KG1 (cell line): ENCODE data around the gene SCN4B.
"Not testable (repeated sequence)": the region's sequence is repeated elsewhere in the genome, so short reads cannot be mapped to it uniquely, and the experiment has no call there.

Experiments
- DNase-seq: peaks from one replicate; lab custom pipeline; 2025; lab: John Stamatoyannopoulos, UW

The SCN4B gene, protein sequence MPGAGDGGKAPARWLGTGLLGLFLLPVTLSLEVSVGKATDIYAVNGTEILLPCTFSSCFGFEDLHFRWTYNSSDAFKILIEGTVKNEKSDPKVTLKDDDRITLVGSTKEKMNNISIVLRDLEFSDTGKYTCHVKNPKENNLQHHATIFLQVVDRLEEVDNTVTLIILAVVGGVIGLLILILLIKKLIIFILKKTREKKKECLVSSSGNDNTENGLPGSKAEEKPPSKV

DNA sequence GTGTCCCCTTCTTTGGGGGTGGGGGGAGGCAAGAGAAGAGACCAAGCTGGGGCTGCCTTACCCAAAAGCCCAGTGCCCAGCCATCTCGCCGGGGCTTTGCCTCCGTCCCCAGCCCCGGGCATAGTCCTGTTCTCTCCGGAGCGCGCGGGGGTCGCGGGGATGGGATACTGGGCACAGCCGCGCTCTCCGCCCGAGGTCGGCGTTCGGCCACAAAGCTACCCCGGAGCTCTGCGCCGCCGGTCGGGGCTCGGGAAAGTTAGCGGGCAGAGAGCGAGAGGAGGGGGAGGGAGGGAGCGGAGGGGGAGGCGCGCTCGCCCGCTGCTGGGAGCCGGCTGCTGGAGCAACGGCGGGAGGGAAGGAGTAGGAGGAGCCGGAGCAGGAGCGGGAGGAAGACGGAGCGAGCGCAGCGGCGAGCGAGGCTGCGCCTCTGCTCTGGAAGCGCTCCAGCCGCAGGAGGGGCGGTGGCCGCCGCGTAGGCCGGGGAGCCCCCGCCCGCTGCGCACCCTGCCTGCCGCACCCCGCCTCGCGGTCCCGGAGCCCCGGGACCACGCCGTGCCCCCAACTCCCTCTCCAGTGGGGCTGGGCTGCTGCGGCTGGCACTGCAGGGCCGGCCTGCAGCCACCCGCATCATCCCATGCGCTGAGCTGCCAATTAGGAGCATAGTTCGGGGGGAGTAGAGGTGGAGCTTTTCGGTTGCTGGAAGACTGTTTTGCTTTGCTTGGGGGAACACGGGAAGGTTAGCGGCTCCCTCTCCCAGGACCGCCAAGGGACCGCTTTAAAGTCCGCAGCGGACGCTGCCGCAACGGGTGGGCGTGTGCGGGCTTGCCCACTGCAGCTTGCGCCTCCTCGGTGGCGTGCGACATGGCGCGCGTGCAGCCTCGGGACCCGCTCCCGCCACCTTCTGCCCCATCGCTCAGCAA lies at the start of gene SCN4B:
Gene SCN4B, minus strand, starts transcription at position 272 of the 920 bp plus-strand sequence. Its CDS starts 150 bp downstream, at position 122.
- DNase-seq, result no peak

DNA sequence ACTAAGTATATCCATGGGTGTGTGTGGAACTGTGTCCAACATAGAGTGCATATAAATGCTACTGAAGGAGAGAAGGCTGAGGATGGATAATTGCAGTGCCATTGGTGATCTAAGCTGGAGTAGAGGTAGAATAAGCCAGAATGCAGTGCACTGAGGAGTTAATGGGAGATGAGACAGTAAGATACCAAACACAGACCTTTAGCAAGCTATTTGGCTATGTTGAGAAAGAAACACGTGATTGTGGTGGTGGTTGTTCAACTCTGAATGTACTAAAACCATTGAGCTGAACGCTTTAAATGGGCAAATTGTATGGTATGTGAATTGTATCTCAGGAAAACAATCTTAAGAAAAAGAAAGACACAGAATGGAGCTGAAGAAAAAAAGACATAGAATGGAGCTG lies 49.3 kb upstream of the SCN4B start:
- DNase-seq, result no peak

DNA sequence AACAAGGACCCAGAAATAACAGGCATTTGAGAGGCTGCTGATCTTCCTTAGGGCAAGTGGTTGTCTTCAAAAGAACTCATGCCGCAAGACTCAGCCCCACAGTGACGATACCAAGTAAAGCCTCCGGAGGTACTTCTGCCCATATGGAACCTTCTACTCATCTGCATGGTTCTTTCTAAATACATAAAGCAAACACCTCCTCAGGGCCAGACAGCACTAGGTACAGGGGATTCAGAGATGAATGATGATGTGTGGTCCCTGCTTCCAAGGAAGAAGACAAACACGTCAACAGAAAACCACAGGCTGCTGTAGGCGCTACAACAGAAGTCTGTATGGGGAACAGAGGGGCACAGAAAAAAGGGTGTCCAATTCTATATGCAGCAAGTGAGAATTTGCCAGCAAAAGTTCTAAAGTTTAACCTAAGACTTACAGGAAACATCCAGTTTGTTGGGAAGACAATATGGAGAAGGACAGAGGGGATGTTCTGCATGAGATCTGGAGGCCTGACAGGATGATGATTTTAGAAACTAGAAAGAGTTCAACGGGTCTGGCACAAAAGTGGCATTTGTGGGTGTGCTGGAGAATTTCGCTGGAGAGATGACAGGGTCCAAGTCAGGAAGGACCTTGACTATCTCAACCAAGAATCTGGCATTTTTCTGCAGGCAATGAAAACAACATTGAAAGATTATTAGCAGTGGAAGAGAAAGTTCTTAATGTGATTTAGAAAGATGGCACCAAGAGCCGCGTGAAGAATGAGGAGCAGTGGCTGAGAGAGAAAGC lies 48.5 kb upstream of the SCN4B start:
- no peak for DNase-seq

DNA sequence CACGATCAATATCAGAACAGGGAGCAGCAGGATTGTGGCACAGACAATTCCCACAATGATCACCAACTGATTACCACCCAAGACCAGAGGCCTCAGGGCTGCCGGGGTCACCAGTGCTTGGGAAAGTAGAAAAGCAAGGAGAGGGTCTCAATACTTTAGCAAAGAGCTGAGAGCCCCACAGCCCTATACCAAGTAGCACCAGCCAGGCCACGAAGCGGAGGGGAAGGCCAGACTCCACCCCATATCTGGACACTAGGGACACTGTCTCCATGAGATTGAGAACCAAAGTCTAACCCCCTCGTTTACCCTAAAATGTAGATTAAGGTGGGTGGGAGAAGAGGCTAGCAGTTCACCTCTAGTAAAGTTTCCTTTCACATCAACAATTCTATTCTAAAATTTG lies 47.9 kb upstream of the SCN4B start:
- DNase-seq, result no peak

DNA sequence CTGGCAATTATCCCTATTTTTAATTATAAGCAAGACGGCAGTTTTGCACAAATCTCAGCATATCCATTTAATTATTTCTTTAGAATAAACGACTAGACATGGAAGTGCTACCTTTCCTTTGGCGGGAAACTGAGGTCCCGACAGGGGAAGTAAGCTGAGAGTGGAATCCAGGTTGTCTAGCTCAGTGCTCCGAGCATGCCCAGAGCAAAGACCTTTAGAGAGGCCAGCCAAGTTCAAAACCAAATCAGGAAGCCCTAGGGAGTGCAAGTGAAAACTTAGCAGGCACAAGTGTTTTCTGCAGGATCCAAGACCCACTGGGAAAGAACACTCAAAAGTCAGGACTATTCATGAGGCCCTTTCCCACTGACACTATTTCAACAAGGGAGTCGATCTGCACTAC lies 46.5 kb upstream of the SCN4B start:
- DNase-seq, result no peak

DNA sequence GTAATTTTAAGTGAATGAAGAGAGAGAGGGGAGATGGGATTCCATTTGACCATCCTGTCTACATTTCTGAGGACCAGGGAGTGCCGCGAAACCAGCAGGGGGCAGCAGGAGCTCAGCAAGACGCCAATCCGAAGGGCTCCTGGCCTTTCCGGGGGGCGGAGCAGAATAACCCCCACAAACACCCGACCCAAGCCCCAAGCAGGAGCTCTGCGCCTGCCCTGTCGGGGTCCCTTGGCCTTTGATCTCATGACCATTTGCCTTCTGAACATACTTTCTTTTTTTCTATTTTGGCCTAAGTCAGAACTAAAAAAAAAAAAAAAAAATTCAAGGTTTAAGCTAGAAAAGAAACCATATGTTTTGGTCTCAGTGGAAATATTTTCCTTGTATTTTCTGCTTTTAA lies 45.7 kb upstream of the SCN4B start:
- peak; percentile 62 for DNase-seq

DNA sequence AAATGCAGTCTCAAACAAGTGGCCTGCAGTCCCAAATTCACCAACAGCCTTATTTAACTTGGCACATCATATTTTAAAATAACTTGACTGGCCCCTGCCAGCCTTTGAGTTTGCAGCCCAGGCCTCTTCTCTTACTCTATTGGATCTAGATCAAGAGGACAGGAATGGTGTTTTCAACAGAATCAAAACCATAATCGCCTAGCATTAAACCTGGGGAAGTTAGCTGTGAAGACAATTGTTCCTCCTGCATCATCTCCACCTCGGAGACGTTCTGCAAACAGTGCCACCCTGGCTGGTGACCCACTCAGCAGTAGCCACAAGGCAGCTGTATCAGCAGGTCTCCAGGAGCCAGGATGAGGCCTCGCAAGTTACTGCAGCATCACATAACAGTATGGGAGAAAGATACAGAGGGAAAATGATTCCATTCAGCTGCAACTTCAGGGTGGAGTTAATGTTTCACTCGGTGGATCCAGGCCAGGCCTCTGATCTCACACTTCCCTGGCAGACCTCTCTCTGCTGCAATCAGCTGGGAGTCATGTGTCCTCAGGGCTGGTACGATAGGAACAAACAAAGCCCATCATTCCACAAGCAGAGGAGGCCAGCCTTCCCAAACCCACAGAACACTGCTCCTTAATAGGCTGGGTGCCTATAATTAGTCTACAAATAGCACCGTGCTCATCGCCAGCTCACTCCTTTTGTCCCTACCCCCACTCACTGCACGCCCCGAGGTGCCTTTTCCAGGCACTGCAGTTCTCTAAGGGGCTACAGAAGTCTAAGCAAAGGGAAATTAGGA lies 42.4 kb upstream of the SCN4B start:
- no peak for DNase-seq

DNA sequence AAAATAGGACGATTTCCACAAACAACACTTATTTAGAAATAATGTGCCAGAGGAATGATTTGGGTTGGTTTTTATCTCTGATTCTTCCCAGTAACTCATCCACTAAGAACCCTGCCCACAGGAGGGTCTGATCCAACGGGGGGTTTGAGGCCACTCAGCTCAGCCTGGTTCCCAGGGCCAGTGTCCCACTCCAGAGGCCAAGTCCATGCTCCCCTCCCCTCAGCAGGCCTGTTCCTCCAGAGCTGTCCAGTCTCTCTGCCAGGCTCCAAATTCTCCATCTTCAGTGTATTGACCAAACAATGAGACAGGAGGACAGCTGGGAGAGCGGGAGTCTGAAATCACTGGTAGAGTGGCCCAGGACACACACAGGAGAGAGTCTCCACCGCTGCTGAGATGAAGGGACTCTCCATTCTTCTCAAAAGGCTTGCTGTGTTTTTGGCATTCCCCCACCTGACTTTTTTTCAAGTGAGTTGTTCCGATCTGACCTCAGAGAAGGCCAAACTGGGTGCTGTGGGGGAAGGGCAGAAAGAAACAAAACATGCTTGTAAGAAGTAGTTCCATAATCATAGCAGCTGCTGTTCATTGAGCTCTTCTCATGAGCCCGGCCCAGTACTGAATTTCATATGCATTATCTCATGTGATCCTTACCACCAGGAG lies 41.4 kb upstream of the SCN4B start:
- DNase-seq, result no peak

DNA sequence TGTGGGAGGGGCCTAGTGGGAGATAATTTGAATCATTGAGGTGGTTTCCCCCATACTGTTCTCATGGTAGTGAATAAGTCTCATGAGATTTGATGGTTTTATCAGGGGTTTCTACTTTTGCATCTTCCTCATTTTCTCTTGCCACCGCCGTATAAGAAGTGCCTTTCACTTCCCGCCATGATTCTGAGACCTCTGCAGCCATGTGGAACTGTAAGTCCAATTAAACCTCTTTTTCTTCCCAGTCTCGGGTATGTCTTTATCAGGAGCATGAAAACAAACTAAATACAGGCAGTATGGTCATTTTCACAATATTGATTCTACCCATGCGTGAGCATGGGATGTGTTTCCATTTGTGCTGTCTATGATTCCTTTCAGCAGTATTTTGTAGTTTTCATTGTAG lies 40.2 kb upstream of the SCN4B start:
- DNase-seq, result not testable (repeated sequence)

DNA sequence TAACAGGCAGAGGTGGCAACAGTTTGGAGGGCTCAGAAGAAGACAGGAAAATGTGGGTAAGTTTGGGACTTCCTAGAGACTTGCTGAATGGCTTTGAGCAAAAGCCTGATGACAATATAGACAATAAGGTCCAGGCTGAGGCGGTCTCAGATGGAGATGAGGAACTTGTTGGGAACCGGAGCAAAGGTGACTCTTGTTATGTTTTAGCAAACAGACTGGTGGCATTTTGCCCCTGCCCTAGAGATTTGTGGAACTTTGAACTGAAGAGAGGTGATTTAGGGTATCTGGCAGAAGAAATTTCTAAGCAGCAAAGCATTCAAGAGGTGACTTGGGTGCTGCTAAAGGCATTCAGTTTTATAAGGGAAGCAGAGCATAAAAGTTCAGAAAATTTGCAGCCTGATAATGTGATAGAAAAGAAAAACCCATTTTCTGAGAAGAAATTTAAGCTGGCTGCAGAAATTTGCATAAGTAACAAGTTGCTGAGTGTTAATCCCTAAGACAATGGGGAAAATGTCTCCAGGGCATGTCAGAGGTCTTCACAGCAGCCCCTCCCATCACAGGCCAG lies 38.4 kb upstream of the SCN4B start:
- not testable (repeated sequence) for DNase-seq

DNA sequence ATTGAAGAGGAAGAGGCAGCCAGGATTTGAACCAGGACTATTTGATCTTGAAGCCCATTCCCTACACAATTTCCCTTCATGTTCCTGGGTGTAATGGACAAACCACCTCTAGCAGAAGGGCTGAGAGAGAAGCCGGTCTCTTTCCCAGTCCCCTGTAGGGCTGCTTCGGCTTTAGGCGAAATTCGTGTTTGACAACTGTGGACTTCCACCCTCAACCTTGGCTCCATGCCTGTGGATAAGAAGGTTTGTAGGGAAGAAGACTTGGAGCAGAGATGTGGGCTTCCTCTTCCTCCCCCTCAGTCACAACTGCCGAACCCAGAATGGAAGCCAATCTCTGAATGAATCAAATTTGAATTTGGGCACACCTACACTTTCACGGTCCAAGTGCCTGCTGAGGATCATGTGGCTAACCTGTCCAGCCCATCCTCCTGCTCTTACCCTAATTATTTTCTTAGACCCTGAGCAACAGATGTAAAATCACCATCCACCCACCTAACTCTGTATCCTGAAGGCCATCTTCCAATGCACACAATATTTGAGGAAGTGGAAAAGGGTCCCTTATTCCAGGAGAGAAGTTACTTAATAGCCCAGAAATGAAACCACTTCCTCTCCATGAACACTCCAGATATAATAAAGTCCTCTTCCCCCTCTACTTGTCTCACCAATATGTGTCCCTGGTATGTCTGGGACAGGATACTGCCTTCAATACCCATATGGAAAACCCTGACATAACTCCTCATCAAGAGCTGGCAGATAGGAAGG lies 33.9 kb upstream of the SCN4B start:
- no peak for DNase-seq

DNA sequence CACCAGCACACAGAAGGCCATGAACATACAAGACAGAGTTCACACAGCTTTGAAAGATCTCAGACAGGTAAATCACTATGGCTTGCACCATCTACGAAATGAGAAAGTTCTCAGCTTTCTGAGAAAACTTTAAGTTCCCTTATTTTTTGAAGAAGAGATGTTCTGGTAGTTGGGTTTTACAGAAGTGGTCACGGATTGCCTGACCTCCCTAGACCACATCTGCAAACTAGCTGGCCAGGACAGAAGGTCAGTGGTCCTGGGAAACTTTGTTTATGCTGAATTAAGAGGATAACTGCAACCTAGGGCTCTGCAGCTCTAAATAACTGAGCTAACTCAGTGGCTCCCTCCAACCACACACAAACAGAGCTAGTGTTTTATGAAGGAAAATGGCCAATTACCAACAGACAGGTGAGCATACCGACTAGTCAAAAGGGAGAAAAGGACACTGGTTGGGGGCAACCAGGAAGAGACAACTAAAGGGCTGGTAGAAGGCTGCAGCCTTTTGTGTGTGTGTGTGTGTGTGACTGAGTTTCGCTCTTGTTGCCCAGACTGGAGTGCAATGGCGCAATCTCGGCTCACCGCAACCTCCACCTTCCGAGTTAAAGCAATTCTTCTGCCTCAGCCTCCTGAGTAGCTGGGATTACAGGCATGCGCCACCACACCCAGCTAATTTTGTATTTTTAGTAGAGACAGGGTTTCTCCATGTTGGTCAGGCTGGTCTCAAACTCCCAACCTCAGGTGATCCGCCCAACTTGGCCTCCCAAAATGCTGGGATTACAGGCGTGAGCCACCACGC lies 32.4 kb upstream of the SCN4B start:
- no peak for DNase-seq

DNA sequence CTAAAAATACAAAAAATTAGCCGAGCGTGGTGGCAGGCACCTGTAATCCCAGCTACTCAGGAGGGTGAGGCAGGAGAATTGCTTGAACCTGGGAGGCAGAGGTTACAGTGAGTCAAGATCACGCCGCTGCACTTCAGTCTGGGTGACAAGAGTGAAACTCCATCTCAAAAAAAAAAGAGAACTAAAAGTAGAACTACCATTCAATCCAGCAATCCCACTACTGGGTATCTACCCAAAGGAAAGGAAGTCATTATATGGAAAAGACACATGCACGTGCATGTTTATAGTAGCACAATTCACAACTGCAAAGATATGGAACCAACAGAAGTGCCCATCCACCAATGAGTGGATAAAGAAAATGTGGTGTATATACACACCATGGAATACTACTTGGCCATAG lies 31.1 kb upstream of the SCN4B start:
- DNase-seq, result not testable (repeated sequence)

DNA sequence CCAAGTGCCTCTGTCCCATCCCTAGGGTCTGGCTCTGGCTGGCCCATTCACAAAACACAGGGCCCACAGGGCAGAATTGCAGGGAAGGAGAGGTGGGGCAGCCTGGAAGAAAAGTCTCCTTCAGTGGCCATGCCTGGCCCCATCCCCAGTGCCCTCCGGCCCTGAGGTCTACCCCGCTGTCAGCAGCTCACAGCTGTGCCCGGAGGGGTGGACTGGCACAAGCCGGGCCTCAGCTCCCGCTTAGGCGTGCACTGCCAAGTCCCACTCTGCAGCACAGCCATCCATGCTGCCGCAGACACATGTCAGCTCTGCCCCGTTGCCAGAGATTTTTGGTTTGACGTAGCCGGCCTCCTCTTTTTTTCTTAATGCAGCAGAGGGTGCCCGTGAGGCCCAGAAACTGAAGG lies 27.7 kb upstream of the SCN4B start:
- DNase-seq, result no peak

DNA sequence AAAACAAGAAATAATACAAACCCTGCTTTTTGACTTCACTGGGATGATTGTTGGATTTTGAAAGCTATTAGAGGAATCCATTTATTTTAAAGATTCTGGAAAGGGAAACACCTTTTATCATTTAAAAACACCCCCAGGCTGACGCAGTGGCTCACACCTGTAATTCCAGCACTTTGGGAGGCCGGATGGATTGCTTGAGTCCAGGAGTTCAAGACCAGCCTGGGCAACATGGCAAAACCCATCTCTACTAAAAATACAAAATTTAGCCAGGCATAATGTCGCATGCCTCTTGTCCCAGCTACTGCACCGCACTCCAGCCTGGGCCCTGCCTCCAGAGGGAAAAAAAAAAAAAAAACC lies 24.1 kb upstream of the SCN4B start:
- DNase-seq, result no peak

DNA sequence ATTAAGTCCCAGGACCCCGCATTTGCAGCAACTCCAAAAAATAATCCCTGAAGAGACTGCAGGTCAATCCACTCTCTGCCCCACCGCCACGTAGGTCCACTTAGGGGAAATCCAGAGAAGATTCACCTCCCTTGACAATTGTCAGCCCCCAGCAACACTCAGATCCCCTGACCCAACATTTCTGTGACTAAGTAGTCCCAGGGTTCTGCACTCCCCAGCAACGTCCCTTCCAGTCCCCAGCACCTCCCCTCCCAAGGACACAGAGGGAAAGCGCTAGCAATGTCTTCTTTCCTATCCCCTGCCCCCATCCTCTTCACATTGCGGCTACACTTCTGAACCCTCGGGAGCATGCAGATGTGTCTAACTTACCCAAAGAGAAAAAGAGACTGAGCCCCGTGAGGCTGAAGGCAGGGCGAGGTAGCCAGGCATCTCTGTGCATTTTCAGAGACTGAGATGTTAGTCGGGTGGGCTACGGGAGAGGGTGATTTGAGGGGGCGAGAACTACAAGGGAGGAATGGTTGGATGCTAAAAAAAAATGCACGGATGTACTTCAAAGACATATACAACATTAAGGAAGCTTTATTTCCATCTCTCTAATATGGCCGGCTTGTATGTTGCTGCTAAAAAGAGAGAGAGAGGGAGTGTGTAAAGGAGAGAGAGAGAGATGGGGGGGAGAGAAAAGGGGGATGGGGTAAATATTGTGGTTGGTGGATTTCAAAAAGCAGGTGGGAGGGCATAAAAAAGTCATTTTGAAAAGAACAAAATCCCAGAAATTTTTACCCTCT lies 23.6 kb upstream of the SCN4B start, which contains the start of gene SCN2B:
Gene SCN2B, minus strand, starts transcription at position 647 of the 785 bp plus-strand sequence. Its CDS starts 208 bp downstream, at position 439.
- DNase-seq, result no peak

DNA sequence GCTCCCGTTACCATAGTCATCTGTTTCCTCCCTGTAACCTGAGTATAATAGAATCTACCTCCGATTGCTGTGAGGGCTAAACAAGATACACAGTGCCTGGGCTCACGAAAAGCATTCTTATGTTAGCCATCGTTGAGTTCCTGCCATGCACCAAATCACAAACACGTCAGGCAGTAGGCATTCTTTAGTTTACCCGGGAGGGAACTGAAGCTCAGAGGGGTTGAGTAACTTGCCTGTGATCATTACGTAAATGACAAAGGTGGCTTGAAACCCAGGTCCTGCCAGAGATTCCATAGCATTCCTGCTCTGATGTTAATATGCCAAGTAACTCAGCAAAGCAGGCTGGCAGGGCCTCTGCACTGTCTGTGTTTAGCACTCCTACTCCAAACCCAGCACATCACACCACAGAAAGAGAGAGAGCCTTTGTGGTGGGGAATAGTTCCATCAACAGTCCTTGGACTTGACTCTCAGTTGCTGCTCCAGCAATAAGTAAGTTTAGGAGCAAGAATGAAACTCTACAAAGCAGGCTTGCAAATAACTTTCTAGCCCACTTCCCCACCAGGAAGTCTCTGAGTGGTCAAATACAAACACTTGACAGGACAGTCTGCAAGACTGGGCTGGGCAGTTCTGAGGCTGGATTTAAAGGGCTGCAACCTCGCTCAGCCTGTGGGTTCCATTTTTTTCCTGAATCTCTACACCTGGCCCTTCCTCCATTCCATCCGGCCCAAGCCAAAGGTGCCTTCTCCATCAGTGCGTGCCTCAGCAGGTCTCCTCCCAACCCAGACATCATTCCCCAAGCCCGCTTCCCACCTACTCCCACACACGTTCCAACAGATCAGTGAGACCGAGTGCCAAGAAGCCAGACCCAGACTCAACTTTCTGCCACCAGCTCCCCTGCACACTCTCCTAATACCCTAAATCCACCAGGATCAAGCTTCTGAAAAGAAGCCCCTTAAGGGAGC lies 22.7 kb upstream of the SCN4B start:
- no peak for DNase-seq
